ENCODE results near the gene WDR75.
"Not testable (repeated sequence)": the region's sequence is repeated elsewhere in the genome, so short reads cannot be mapped to it uniquely, and the experiment has no call there.

The WDR75 gene

DNA sequence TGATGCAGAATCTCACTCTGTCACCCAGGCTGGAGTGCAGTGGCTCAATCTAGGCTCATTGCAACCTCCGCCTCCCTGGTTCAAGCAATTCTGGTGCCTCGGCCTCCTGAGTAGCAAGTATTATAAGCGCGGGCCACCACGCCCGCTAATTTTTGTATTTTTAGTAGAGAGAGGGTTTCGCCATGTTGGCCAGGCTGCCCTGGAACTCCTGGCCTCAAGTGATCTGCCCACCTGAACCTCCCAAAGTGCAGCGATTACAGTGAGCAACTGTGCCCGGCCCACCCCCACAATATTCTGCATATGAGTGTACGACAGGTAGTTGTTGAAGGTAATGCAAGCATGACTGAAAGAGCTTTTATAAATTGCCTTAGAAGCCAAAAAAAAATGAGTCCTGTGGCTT lies 1.2 kb downstream of the WDR75 start:
- DNase-seq = peak in 1 of 2 donors; percentile 6

DNA sequence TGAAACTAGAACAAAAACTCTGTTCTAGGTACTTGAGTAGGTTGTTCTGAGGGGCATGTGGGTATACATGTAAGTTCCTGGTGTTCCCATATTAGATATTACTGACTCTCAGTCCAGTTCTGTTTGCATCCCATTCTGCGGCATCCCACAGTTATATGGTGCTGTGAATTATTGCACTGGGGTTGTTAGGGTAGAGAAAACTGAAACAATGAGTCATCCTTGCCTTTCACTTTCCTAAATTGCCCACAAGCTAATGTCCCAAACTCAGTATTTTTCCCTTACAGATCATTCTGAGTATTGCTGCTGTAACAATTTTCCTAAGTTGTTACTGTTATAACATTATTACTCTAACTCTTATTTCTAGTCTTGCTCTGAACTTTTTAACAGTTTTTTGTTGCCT lies 3.0 kb downstream of the WDR75 start:
- DNase-seq = peak; percentile 23 to 24

DNA sequence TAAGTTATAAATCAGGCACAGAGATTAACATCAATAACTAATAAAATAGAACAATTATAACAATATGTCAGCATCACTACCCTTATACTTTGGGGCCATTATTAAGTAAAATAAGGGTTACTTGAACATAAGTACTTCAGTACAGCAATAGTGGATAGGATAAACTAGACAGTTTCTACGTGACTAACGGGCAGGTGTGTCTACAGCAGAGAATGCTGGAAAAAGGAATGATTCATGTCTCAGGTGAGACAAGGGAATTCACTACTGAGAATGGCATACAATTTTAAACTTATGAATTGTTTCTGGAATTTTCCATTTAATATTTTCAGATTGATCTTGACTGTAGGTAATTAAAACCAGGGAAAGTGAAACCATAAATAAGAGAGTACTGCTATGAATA lies 5.5 kb downstream of the WDR75 start:
- DNase-seq = no peak

DNA sequence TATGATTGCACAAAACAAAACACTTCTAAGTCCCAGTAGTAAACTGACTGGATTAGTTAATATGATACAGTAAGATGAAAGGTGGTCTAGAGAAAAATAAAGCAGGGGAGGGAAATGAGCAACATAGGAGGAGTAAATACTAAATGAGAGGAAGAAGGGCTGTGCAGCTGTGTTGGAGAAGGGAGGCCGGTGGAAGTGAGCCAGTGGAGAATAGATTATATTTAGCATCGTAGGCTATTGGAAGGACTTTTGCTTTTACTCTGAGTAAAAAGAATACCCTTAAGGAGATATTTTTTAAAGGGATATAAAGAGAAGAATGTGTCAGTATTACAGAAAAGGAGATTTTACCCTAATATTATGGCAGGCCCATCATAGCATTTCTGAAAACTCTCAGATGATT lies 12.7 kb downstream of the WDR75 start:
- DNase-seq = no peak

DNA sequence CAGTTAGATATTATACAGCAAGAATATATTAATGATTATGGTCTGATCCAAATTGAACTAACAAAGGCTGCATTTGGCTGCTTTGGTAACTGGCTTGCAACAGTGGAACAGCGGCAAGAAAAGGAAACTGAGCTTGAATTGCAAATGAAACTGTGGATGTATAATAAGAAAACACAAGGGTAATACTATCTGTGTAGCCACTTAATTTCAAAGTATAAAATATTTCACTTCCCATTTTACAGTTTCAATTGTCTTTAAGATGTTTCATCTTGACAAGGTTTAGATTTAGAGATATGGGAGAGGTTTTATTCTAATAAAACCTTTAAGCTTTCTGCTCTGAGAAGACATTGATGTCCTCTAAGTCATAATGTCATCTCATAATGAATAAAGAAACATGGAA lies 23.8 kb downstream of the WDR75 start:
- DNase-seq = no peak

DNA sequence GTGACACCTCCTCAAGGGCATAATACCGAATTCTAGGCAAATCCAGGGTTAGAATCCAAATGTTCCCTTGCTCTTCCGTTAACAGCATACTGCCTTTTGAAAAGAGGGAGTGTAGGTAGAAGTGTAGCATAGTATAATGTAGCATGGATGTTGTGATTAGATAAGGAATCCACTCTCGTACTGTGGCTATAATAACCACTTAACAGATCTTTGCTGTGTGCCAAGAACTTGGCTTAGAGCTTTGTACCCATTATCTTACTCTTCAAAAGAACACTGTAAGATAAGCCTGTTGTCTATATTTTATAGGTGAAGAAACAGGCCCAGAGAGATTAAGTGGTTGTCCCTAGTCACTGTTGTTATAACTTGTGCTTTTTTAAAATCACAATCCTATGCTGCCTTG lies 24.2 kb downstream of the WDR75 start:
- DNase-seq = no peak

DNA sequence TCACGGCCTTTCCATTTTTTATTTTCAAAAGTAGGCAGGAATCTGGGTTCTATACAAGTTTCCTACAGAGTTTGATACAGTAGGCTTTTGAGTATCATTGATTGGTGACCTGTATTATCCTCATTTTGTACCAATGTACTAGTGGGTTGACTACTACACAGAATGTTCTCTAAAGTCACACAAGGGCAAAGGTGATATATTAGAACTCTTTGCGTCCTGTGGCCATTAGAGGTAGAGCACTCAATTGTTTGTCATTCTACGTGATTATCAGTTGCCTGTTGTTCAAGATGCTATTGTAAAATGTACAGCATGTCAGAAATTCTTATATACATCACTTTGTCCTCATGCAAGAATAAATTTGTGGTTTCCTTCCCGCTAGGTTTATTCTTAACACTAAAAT lies 24.8 kb downstream of the WDR75 start:
- DNase-seq = no peak

DNA sequence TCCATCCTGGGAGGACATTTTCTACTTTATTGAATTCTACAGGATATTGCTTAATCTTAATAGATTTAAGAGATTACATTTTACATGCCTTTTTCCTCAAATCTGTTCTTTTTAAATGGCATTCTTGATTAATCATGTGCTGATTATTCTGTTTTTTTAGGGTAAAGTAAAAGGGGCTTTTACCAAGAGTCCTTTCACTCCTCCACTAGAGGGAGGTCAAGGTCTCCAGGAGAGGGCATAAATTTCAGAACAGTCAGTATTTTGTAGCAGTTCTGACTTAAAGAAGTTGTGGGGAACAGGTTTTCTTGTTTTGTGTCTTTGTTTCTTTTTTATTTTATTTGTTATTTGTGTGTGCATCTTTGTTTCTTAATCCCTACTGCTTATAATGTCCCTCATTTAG lies 25.4 kb downstream of the WDR75 start:
- no peak for DNase-seq

DNA sequence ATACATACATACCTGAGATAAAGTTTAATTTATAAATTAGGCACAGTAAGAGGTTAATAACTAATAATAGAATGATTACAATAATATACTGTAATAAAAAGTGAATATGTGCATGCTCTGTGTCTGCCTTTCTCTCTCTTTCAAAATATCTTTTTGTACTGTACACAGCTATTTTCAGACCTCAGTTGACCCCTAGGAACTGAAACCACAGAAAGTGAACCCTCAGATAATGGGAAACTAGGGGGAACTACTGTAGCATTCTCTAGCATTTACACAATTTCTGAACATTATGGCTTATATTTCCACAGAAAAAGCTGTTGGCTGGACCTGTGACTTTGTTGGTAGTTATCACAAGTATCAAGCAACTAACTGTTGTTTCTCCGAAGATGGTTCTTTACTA lies 25.9 kb downstream of the WDR75 start:
- DNase-seq = no peak

DNA sequence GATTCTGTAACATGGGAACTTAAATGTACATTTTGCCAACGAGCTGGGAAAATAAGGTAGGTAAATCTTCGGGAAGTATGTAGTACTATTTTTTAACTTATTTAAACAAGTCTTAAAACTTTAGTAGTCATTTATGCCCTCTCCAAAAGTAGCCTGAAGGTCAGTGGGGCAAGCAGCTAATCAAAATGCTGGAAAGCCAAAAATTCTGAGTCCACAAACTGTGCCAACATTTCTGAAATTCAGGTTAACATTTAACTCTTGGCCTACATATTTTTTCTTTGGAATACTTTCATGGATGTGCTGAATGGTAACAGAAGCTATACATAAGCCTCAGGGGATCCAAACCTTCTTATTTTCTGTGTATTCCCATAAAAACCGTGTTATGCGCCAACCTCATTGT lies 26.3 kb downstream of the WDR75 start:
- DNase-seq = no peak

DNA sequence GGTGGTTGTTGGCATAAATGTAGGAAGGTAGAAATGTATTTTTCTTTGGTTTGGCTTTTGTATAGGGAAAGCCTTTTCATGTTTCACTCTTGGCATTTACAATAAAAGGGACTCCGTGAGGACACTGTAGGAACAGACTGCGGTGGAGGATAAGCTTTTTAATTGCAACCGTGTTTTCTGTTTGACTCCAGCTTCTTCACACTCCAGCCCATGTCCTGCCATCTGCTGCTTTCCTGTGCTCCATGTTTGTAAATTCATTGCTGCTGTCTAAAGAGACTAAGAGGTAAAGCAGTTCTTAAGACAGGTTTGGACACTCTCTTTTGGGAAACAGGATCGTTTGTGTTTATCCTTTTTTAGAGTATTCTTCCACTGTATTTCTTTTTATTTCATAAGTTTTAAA lies 33.3 kb downstream of the WDR75 start:
- no peak for DNase-seq

DNA sequence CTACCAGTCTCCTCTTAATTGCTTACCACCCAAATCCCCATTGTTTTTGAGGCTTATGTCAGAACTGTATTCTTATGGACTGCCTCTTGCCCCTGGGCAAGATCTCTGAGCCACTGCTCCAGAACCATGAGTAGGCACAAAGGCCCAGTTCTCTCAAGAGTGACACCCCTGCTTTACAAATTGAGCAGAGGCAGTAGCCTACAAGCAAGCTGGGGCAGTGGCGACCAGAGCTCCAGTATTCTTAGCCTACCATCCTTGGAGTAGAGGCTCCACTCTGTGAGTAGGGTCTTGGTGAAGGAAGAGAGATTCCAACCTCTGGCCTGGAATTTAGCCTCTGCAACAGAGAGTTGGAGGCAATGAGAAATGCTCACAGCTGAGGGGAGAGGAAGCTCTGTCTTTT lies 36.5 kb downstream of the WDR75 start:
- no peak for DNase-seq

DNA sequence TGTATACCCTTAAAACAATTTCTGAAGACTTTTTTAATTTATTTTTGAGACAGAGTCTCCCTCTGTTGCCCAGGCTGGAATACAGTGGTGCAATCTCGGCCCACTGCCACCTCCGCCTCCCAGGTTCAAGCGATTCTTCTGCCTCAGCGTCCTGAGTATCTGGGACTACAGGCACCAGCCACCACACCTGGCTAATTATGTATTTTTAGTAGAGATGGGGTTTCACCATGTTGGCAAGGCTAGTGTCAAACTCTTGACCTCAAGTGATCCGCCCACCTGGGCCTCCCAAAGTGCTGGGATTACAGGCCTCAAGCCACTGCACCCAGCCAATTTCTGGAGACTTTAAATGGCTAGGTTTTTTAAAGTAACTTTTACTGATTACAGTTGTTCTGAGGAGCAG lies 37.0 kb downstream of the WDR75 start:
- DNase-seq = not testable (repeated sequence)

DNA sequence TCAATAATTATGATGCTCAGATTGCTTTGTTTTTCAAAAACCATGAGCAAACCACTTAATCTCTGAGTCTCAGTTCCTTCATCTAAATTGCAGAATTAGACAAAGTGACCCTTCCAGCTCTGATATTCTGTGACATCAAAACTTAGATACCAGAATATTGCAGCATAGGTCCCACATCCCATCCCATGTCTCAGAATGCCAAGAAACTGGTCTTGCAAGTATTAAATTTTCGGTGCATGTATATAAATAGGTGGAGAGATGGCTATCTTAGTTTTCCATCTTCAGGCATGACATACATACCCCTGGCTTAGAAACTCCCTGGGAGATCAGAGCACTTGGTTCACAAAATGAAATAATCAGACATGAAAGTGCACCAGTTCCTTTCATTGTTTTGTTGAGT lies 39.8 kb downstream of the WDR75 start:
- no peak for DNase-seq

DNA sequence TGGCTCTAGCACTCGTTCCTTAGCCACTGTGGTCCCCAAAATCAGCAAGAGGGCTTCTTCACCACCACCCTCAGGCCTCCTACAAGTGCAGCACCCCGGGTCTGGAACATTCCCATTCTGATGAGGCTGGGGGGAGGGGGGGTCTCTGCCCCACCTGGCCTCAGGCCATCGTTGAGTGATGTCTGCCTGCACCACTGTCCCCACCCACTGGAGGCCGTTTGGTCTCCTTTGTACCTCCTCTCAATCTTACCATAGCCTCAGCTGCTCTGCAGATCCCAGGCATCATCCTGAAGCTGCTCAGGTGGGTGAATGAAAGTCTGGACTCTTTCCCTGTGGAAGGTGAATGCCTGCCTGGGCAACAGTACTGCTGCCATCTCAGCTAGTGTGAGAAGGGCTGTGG lies 42.3 kb downstream of the WDR75 start:
- no peak for DNase-seq

DNA sequence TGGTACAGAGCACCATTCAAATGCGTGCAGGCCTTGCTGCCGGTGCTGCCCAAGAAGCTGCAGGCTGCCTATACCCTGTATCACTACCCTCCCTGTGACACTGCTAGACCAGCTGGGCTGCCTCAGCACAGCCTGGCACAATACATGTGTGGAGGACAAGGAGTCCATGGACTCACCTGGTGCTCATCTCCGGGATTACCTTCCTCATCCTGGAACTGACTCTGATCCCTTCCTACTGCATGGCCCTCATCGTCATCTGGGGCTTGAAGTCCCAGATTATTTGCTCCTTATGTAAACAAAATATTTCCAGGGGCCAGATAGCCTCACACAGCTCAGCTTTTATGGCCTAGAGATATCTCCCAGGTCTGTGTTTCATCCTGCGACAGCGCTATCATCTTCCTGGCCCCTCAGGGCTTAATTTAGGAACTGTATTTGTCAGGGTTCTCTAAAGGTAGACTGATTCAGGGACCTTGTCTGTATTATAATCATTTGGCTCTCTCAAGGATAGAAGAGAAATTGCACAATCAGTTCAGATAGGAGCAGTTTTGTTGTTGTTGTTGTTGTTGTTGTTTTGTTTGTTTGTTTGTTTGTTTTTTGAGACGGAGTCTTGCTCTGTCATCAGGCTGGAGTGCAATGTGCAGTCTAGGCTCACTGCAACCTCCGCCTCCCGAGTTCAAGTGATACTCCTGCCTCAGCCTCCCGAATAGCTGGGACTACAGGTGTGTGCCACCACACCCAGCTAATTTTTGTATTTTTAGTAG lies 42.9 kb downstream of the WDR75 start:
- DNase-seq = no peak

DNA sequence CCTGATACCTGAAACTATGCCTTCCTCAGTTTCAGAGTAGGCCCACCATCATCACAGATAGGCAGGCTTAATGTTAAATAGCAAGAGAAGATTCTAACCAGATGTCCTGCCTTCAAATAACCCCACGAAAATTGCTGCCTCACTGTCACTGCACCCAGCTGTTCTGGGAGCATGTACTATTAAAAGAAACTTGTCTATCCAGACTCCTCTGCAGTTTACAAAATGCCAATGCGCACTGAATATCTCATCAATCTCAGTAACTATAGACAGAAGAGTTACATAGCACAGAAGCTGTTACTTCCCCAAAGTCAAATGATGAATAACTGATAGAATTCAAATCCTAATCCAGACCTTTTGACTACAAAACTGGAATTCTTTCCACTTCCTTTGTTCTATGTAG lies 43.9 kb downstream of the WDR75 start:
- DNase-seq = no peak

DNA sequence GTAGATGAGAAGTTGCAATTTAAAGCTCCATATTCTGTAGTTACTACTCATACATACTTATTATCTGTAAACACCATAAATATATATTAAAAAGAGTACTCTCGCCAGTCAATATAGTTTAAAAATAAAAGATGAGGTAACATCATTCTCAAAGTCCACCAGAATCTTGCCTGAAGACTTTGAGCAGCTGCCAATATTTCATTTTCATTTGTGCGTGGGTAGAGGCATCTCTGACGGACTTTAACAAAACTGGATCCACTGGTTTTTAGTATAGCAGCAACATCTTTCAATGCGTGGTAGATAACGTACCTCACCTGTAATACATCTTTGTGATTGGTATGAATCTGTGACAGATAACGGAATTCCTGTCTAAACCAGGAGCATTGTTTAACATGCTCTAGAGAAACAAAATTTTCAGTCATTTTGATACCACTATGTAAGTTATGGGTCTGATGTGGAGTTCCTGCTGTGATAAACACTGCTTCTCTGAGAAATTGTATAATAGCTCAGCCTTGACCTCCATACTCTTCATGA lies 45.0 kb downstream of the WDR75 start:
- DNase-seq = no peak

DNA sequence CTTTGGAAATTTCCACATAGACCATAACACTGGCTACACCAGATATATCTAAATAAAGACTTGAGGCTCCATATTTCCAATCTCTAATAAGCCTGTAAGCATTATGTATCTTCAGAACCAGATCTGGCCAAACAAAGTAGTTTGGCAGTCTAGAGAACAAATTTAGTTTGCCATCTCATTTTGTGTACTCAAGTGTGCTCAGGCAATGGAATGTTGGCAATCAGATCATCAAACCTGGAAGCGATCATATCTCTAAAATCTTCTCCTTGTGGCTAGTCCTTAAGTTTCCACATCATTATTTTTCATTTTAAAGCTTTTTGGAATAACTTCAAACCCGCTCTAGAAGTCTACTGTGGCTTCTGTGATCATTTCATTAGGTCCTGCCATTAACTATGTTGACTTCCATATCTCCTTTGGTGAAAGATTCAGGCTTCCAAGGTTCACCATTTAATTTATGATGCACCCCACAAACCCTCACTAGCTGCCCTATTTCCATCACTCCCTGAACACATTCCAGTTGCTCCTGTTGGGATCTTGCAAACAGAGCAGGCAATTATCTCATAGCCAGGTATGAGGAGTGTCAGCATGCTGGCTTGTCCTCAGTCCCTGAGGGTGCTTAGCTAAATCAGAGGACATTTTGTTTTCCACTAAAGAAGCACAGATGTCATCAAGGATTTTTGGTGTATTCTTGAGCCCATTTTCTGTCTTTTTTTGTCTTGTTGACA lies 46.2 kb downstream of the WDR75 start:
- no peak for DNase-seq

DNA sequence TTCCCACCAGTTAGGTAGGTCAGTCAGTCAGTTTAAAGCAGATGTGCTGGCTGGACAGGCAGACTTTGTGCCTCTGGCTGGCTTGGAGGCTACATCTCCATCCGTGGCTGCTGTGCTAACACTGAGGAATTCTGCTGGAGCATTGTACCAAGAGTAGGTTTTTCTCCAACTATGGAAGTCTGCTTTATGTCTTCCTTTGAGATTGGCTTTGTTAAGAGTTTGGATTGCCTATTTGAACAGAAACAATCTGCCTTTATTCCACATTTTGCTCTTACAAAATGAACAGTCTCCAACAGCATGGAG lies 46.7 kb downstream of the WDR75 start:
- no peak for DNase-seq

DNA sequence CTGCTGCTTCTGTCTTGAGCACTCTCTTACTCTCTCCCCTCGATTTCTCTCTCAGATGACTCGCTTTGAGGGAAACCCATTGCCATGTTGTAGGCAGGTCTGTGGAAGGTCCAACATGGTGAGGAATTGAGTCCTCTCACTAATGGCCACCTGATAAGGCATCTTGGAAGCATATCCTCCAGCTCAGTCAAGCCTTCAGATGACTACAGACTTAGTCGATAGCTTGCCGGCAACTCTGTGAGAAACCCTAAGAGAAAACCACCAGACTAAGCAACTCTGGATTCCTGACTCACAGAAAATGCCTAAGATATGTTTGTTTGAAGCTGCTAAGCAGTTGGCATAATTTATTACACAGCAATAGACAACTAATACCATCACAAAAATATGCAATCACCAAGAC lies 51.2 kb downstream of the WDR75 start:
- no peak for DNase-seq

DNA sequence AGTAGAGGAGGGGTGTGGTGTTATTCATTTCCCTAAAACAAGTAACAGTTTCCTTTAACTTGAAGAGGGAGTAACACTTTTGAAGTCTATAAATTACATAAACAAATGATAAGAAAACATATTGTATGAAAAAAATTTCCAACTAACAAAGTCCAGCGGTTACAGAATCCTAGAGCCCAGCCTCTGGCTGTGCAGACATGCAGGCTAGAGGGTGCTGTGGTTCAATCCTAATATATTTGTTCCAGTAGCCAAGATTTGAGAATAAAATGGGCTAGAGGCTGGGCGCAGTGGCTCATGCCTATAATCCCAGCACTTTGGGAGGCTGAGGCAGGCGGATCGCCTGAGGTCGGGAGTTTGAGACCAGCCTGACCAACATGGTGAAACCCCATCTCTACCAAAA lies 56.9 kb downstream of the WDR75 start:
- no peak for DNase-seq

DNA sequence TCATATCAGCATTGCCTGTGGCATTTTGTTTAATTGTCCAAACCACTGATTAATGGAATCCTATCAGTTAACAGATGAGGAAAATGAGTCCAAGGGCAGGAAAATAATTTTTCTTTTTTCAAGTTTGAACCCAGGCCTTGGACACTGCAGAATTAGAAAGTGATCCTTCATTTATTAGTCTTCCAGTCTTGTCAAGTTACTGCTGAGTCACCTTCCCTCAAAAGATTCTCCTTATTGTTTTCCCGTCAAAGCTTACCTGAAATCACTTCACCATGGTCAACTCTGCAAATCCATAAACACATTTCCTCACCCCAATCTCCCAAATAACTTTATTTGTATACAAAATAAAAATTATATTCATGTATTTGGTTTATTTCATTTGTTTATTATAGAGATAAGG lies 57.9 kb downstream of the WDR75 start:
- DNase-seq = no peak

DNA sequence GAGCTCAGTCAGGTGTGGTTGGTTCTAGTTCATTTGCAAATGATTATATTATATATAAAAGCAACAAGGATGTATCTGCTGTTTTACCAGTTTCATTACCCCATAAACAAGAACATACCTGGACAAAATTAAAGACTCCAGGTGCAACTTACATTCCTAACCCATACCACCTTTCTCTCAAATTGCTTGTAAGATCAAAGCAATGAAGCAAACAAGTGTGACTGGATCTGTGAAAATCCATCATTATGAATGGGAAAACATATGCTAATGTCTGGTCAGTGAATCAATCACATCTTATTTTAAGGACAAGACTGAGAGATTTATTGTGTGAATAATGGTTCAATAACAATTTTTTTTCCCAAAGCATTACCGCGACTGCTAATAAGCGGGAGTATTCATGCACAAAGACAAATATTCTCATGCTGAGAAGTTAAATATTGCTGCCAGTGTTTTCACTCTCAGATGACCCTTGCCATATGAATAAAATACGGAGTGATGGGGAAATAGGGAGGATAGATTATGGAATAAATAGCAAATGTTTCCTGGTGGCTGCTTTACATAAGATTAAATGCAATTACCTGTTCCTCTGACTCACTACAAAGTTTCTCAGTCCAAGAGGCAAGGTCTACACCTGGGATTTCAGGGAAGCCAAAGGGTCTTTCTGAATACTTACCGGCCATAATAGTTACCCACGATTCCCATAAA lies 59.3 kb downstream of the WDR75 start:
- no peak for DNase-seq

All from stimulated activated CD4-positive, alpha-beta T cell treated with anti-CD3 and anti-CD28 coated beads, Interleukin-2, amount 100 ng/mL, for 24 hours (primary cell).